ENCODE results near the gene CCL18. TPM values are rescaled to one million over a fixed set of nuclear protein-coding genes. Genes with fewer than 3 reads are reported as not detected.
"Not testable (repeated sequence)": the region's sequence is repeated elsewhere in the genome, so short reads cannot be mapped to it uniquely, and the experiment has no call there.

The CCL18 gene
- total RNA-seq, 1 donor from 2014 or later: 0.33 TPM

DNA sequence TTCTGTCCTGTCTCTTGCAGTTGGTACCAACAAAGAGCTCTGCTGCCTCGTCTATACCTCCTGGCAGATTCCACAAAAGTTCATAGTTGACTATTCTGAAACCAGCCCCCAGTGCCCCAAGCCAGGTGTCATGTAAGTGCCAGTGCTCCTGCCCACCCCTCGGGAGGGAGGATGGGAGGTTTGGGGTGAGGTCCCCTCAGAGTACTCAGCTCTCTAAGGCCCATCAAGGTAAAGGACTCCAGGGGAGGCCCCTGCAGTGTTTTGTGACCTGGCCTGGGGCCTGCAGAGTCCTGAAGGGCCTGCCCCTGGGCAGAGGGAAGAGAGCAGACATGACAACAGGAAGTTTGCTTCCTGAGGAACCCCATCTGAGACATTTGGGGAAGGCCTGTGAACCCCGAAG, 6.4 kb downstream of the CCL18 start:
- DNase-seq (ENCODE audit: low spot score): no peak
- no peak for ATAC-seq

DNA sequence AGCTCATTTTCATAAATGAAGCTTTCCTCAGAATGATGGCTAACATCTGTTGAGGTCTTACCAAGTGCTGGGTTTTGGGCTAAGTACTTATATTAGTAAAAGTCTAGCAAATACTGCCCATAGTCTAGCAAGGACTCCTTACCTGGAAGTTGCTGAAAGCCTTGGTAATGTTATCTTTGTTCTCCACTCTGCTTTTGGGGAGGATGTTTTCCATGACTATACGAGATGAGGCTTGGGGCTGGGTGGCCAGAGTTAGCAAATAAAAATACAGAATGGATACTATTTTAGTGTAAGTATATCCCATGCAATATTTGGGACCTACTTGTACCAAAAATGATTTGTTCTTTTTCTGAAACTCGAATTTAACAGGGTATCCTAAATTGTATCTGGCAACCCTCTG, 7.7 kb downstream of the CCL18 start:
- ATAC-seq (no peak), DNase-seq (ENCODE audit: low spot score) (no peak)

- DNase-seq (ENCODE audit: low spot score) (peak; percentile 65), ATAC-seq (peak; percentile 99)
Observed at GRCh38 chr17:36072431-36073121, 8.5 kb downstream of the CCL18 start.

DNA sequence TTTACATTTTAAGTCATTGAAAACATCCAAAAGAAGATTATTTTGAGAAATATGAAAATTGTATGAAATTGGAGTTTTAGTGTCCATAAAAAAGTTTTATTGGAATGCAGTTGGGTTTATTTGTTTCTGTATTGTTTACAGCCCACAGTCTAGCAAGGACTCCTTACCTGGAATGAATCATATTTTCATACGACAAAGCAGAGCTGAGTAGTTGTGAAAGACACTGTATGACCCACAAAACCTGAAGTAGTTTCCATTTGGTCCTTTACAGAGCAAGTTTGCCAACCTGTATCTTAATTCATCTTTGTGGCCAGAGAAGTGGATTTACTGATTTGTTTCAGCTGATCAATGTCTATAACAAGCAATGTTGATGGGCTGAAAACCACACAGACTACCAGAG, 10.3 kb downstream of the CCL18 start:
- DNase-seq (ENCODE audit: low spot score): no peak
- no peak for ATAC-seq

GRCh38 chr17:36081681-36082471, 17.8 kb downstream of the CCL18 start:
- not testable (repeated sequence) for ATAC-seq; DNase-seq (ENCODE audit: low spot score)

DNA sequence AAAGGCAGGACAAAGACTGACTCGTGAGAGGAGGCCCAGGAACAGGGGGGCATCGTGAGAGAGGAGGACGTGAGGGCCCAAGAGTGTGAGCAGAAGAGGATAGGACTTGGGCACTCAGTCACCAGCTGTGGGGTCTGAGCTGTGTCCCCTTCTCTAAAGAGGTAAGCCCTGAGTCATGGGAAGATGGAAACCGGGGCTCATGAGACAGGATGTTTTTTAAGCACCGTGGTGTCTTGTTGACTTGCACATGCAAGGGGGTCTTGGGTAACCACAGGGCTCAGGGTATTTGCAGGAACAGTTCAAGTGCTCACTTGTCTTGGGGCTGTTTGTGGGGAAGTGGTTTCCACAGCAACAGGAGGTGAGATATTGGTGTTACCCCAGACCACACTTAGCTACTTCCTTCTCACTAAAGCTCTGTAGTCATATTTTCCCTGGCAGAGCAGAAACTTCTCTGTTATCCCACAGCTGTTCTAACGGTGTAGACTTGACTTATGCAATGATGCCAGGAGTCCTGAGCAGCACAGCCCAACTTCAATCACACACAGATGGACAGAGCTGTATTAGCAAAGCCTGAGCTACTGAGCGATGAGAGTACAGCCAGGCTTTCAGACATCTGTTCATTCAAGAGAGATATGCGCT, 18.5 kb downstream of the CCL18 start:
- peak; percentile 12 for ATAC-seq

DNA sequence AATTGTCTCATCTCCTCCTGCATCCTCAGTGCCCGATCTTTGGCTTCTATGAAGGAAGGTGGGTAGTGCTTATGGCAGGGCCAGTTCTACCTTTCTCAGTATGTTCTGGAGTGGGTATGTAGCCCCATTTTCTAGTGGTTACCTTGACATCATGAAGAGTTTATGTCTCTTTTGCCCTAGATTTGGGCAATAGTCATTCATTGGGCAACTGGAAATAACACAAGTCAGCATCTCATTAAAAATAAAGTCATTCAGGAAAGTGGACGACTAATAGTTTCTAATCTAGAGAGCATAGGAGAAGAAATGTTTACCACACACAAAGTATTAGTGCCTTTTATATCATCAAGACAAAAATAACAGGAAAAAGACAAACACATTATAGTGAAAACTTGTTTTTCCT, 19.6 kb downstream of the CCL18 start:
- ATAC-seq; DNase-seq (ENCODE audit: low spot score): not testable (repeated sequence)

More for the DNA sequence above, 18.5 kb downstream of the CCL18 start:
- DNase-seq (ENCODE audit: low spot score): not testable (repeated sequence)

DNA sequence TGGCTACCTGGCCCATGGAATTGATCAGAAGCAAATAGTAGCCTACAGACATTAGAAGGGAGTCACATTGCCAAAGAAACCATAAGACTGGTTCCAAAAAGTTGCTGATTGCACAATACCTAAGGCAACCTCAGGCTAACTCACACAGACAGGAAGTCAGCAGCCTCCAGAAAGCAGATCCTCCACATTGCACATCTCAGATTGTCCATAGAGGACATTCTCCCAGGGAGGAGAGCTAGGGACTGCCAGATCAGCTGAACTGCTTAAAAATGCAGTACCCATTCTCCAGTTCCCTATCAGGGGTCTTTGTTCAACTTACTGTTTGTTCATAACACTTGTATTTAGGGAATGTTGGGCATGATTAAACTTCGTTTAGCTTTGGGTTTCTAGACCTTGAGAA, 21.7 kb downstream of the CCL18 start:
- no peak for DNase-seq (ENCODE audit: low spot score)
- peak; percentile 78 for ATAC-seq

DNA sequence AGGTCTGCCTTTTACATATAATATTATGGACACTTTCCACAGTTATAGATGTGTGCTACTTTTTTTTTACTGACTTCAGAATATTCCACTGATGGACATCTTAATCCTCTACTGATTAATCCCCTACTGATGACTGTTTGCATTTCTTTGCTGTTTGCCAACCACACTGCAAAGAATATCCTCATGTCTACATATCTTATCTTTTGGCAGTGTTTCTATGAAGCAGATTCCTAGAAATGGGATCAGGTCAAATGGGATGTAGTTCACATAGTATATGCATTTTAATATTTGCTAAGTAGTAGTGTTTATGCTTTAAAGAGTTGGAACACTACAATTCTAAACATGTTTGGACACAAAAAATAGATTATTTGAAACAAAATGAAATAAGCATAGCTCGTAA, 22.7 kb downstream of the CCL18 start:
- ATAC-seq (no peak), DNase-seq (ENCODE audit: low spot score) (no peak)

DNA sequence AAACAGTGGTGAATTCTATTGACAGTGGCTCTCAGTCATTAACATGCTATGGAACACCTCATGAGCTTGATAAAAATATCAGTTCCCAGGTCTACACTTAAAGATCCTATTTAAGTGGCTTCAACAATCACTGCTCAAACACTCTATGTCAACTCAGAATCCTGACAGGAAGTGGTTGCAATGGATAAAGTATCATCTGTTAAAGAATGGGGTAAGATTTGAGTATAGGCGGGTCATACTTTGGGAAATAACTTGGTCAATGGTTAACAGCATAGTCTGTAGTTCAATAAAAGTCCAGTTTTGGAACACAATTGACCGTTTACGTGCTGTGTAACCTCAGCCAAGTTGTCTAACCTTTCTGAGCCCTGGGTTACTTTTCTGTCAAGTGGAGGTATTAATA, 23.4 kb downstream of the CCL18 start:
- ATAC-seq: peak; percentile 69

GRCh38 chr17:36087897-36088572, 24.0 kb downstream of the CCL18 start:
- DNase-seq (ENCODE audit: low spot score); ATAC-seq: not testable (repeated sequence)

More for the DNA sequence above, 23.4 kb downstream of the CCL18 start:
- DNase-seq (ENCODE audit: low spot score): not testable (repeated sequence)

GRCh38 chr17:36088670-36089338, 24.7 kb downstream of the CCL18 start:
- peak; percentile 33 for ATAC-seq
- DNase-seq (ENCODE audit: low spot score): no peak

GRCh38 chr17:36089339-36089865, 25.3 kb downstream of the CCL18 start:
- ATAC-seq: no peak
- DNase-seq (ENCODE audit: low spot score): no peak

GRCh38 chr17:36089888-36090836, 26.1 kb downstream of the CCL18 start, which contains the start of gene CCL3:
Gene CCL3, minus strand, starts transcription at chr17:36090143. Its CDS starts 85 bp downstream, at chr17:36090058.
- DNase-seq (ENCODE audit: low spot score): no peak

GRCh38 chr17:36092230-36092629, 28.2 kb downstream of the CCL18 start:
- ATAC-seq: no peak
- DNase-seq (ENCODE audit: low spot score): no peak

More at GRCh38 chr17:36089888-36090836, 26.1 kb downstream of the CCL18 start, which contains the start of gene CCL3:
- no peak for ATAC-seq

DNA sequence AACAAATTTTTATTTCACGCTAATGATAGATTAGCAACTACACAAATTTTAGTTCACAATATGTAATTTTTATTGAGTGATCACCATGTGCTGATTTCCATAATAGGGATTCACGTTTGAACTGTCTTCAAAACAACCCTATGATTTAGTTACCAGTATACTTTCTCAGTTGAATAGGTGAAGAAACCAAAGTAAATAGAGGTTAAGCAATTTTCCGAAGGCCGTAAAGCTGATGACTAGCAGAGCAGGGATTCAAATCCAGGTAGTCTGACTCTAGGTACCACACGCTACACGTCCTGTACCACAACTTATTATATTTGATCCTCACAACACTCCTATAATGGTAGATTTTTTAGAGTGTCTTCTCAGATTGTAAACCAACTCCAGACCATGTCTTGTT, 28.6 kb downstream of the CCL18 start:
- peak; percentile 76 for ATAC-seq

GRCh38 chr17:36094232-36094631, 30.2 kb downstream of the CCL18 start:
- ATAC-seq (no peak), DNase-seq (ENCODE audit: low spot score) (no peak)

More for the DNA sequence above, 28.6 kb downstream of the CCL18 start:
- DNase-seq (ENCODE audit: low spot score): not testable (repeated sequence)

GRCh38 chr17:36094746-36095145, 30.7 kb downstream of the CCL18 start:
- ATAC-seq: no peak
- no peak for DNase-seq (ENCODE audit: low spot score)

DNA sequence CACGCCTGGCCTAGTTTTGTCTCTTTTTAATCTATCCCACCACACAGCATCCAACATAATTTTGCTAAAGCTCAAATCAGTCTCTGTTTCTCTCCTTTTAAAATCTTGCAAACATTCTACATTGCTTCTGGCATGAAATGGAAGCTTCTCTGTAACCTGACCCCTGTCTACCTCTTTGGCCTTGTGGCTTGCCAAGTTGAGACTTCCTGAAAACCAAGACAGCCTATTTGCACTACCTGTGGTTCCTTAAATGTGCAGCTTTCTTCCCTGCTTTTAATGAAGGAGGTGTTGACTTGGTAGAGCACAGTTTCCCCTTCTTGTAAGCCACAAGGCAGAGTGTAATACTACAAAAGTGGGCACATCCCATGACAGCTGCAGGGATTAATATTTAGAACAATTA, 31.9 kb downstream of the CCL18 start:
- DNase-seq (ENCODE audit: low spot score) (no peak), ATAC-seq (no peak)
